K562 (cell line): ENCODE data around the gene NPIPB6. TPM values are rescaled to one million over a fixed set of nuclear protein-coding genes. Genes with fewer than 3 reads are reported as not detected.

ENCODE experiments used
- FIP1L1 ChIP-seq: fragments of 200-400 bp; formaldehyde crosslinking; IDR thresholded peaks from 2 replicates; pipeline ENCODE4 v1.6.1; 2018; ENCODE audit warnings: mild to moderate bottlenecking, low read depth, low read length; ENCODE audit not compliant: poor library complexity, severe bottlenecking
- KDM4B ChIP-seq, 2 experiments: fragments of 450-650 bp in 1 of 2; sonication (generic) in 1 of 2; IDR thresholded peaks; 2 replicates each; pipeline ENCODE4 v1.6.1; 2016 to 2017; ENCODE audit warnings: borderline replicate concordance in 2 of 2, antibody characterized with exemption in 1 of 2, low read depth in 1 of 2, mild to moderate bottlenecking in 1 of 2
- POLR2H ChIP-seq: IDR thresholded peaks from 2 replicates; pipeline ENCODE4 v1.6.1; 2016; ENCODE audit warnings: missing genetic modification characterization, low read depth, mild to moderate bottlenecking, control low read depth, missing compliant biosample characterization, moderate library complexity
- ZNF184 ChIP-seq: sonication (generic); formaldehyde crosslinking; IDR thresholded peaks from 2 replicates; pipeline ENCODE4 v1.5.0; 2020; ENCODE audit warnings: missing genetic modification reagents
- ZNF318 ChIP-seq, 2 experiments: fragments of 450-650 bp; IDR thresholded peaks; 2 replicates each; pipeline ENCODE4 v1.6.1; 2016; ENCODE audit warnings: mild to moderate bottlenecking in 2 of 2, borderline replicate concordance in 1 of 2, low read depth in 1 of 2, moderate library complexity in 1 of 2
- polyA plus RNA-seq, 8 experiments: library from polyadenylated mRNA; depleted of rRNA in 4 of 8; stranded (reverse) in 5 of 8; unstranded in 3 of 8; fragments of >200 nt; fragmentation: Nextera tagmentation in 2 of 8; fragmentation: Illumina TruSeq in 1 of 8; extraction: Ambion mirVana in 2 of 8; extraction: Trizol in 1 of 8; gene quantifications; 2 replicates each; pipeline versions ENCODE4 v1.2.1 to v1.2.3, GENCODE V29; 2011 to 2014; ENCODE audit warnings: inconsistent platforms in 1 of 8, missing spikeins in 1 of 8
- total RNA-seq, 7 experiments: library from RNA; depleted of rRNA in 6 of 7; stranded (reverse); fragments of >200 nt in 6 of 7; fragmentation: Illumina TruSeq in 2 of 7; extraction: Trizol in 2 of 7; gene quantifications; 2 replicates each; pipeline versions ENCODE4 v1.2.1 to v1.2.3, GENCODE V29; 2011 to 2021; ENCODE audit warnings: low replicate concordance in 1 of 7

Gene NPIPB6
- total and polyA plus RNA-seq, 9 of the 15 experiments (the other 6 are each of a cell fraction or from before 2014, with no cell fraction given), result 0.03 to 0.91 (median 0.40) TPM; not detected in 1

GRCh38 chr16:28311913-28312312 is 51.4 kb downstream of the NPIPB6 start (continued):
- no peak for TF ChIP-seq ZNF184 (CRISPR knock-in tag)
- TF ChIP-seq ZNF318 (IDR thresholded peaks at IDR 0.05; ENCODE audit: borderline replicate concordance in 1 of 2, low read depth in 1 of 2), result no peak
- TF ChIP-seq POLR2H (tag), result no peak
- TF ChIP-seq FIP1L1, result no peak
- no peak for TF ChIP-seq KDM4B (IDR thresholded peaks at IDR 0.05; ENCODE audit: borderline replicate concordance in 2 of 2, low read depth in 1 of 2)
